Thymus (tissue), 11 donors: ENCODE data around the gene DNAH10. TPM values are rescaled to one million over a fixed set of nuclear protein-coding genes. Genes with fewer than 3 reads are reported as not detected.

Experiments used
- DNase-seq, 9 donors: peaks; one replicate each; pipeline ENCODE4 v3.0.0-alpha.2; 2013; ENCODE audit warnings: low spot score in 9 of 9, low read depth in 6 of 9, missing footprints in 1 of 9
- H3K27ac ChIP-seq, 2 donors: one replicate each; pipeline ENCODE4 v1.5.1; 2013; ENCODE audit warnings: control low read depth in 1 of 2, low read depth in 1 of 2, low read length in 1 of 2, mild to moderate bottlenecking in 1 of 2, moderate library complexity in 1 of 2
- H3K27me3 ChIP-seq, 2 donors: one replicate each; pipeline ENCODE4 v1.5.1; 2013; ENCODE audit warnings: low read length in 1 of 2; ENCODE audit not compliant: control insufficient read depth in 2 of 2, insufficient read depth in 1 of 2
- H3K36me3 ChIP-seq, 2 donors: one replicate each; pipeline ENCODE4 v1.5.1; 2013; ENCODE audit warnings: low read length in 1 of 2, mild to moderate bottlenecking in 1 of 2, moderate library complexity in 1 of 2; ENCODE audit not compliant: control insufficient read depth in 2 of 2, insufficient read depth in 2 of 2
- H3K4me1 ChIP-seq, 2 donors: one replicate each; pipeline ENCODE4 v1.5.1; 2013; ENCODE audit warnings: low read length in 2 of 2; ENCODE audit not compliant: control insufficient read depth in 2 of 2, insufficient read depth in 2 of 2
- H3K4me3 ChIP-seq, 2 donors: one replicate each; pipeline ENCODE4 v1.5.1; 2013; ENCODE audit warnings: low read length in 2 of 2, control low read depth in 1 of 2, mild to moderate bottlenecking in 1 of 2
- H3K9me3 ChIP-seq, 2 donors: one replicate each; pipeline ENCODE4 v1.5.1; 2013; ENCODE audit warnings: low read length in 1 of 2, mild to moderate bottlenecking in 1 of 2; ENCODE audit not compliant: control insufficient read depth in 2 of 2, insufficient read depth in 1 of 2
- WGBS: extraction: QIAGEN DNeasy Blood & Tissue Kit; methylation state at CpG from one replicate; pipeline ENCODE4 v1.1.7; 2013; 5-methylcytosine and 5-hydroxymethylcytosine counted together
- polyA plus RNA-seq: library from polyadenylated mRNA; stranded (reverse); fragments of 200-250 nt; gene quantifications from one replicate; pipeline ENCODE4 v1.2.3, GENCODE V29; 2013
- total RNA-seq: library from RNA; stranded (reverse); fragments of 120-200 nt; gene quantifications from one replicate; pipeline ENCODE4 v1.2.4, GENCODE V29; 2013
- donor health status: healthy.

The DNAH10 gene
- total and polyA plus RNA-seq, 2 donors: 0.47 to 0.82 TPM

GRCh38 chr12:123983822-123984485 lies 221.9 kb downstream of the DNAH10 start:
- H3K4me3 ChIP-seq: no peak overlapping the region
- no peaks in the 10 kb centered on the region for H3K9me3 ChIP-seq
- H3K4me1 ChIP-seq: peaks cover 0 to 3% of the 10 kb centered on the region in 2 donors
- peaks cover 7 to 28% of the 10 kb centered on the region in 2 donors for H3K36me3 ChIP-seq
- WGBS: 79% methylated on average over 7 of the region's 7 CpGs
- H3K27ac ChIP-seq: no peak overlapping the region
- DNase-seq: peak in 7 of 9 donors; percentile 52 to 82 (median 65)
- H3K27me3 ChIP-seq: no peaks in the 10 kb centered on the region

DNA sequence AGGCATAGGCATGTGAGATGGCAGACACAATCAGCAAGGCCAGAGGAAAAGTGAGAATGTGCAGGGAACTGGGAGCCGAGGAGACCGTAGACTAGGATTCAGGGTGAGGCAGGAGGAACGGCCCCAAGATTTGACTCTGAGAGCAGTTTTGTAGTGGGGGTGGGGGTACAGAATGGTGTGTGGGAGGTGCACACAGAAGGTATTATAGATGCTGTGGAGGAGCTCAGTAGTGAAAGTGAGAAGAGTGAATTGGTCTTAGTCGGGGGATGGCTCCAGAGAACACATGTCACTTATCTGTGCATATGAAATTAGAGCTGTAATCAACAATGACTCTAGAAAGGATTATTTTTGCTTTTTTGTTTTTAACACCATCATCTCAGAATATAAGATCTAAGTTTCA lies 222.8 kb downstream of the DNAH10 start:
- Histone ChIP-seq H3K4me1 (peaks cover 0 to 3% of the 10 kb centered on the region in 2 donors), H3K9me3 (no peaks in the 10 kb centered on the region), H3K27ac (no peak overlapping the region), H3K4me3 (no peak overlapping the region), H3K27me3 (no peaks in the 10 kb centered on the region), H3K36me3 (peaks cover 12 to 36% of the 10 kb centered on the region in 2 donors)
- no peak for DNase-seq
- 94% methylated on average over 4 of the region's 4 CpGs for WGBS

Other genes starting within 250 kb of the DNAH10 start
- gene RILPL1, start 228.6 kb upstream of the DNAH10 start, total RNA-seq: 3.4 TPM
- gene RILPL1, start 228.6 kb upstream of the DNAH10 start, polyA plus RNA-seq: 11.8 TPM
- gene TMED2, start 177.7 kb upstream of the DNAH10 start, total RNA-seq: 105 TPM
- gene TMED2, start 177.7 kb upstream of the DNAH10 start, polyA plus RNA-seq: 81.9 TPM
- gene DDX55, start 160.2 kb upstream of the DNAH10 start, total RNA-seq: 29.4 TPM
- 19.5 TPM for gene DDX55, start 160.2 kb upstream of the DNAH10 start, polyA plus RNA-seq
- 37.1 TPM for gene EIF2B1, start 128.6 kb upstream of the DNAH10 start, total RNA-seq
- gene EIF2B1, start 128.6 kb upstream of the DNAH10 start, polyA plus RNA-seq: 39.6 TPM
- 25.8 TPM for gene GTF2H3, start 128.5 kb upstream of the DNAH10 start, total RNA-seq
- 11.2 TPM for gene GTF2H3, start 128.5 kb upstream of the DNAH10 start, polyA plus RNA-seq
- gene TCTN2, start 91.2 kb upstream of the DNAH10 start, total RNA-seq: 2.2 TPM
- 3.7 TPM for gene TCTN2, start 91.2 kb upstream of the DNAH10 start, polyA plus RNA-seq
- 24.4 TPM for gene ATP6V0A2, start 49.9 kb upstream of the DNAH10 start, total RNA-seq
- gene ATP6V0A2, start 49.9 kb upstream of the DNAH10 start, polyA plus RNA-seq: 12.8 TPM
- 4.2 TPM for gene CCDC92, start 210.5 kb downstream of the DNAH10 start, total RNA-seq
- 34.4 TPM for gene CCDC92, start 210.5 kb downstream of the DNAH10 start, polyA plus RNA-seq
- 26.0 TPM for gene ZNF664, start 210.9 kb downstream of the DNAH10 start, total RNA-seq
- gene ZNF664, start 210.9 kb downstream of the DNAH10 start, polyA plus RNA-seq: 36.0 TPM